Epithelial cell of proximal tubule (primary cell): ENCODE data around the gene CDH4. TPM values are rescaled to one million over a fixed set of nuclear protein-coding genes. Genes with fewer than 3 reads are reported as not detected.

Source experiments
- DNase-seq: peaks from one replicate; pipeline ENCODE4 v3.0.0-alpha.2; 2011; ENCODE audit warnings: low read depth
- H3K4me3 ChIP-seq: 2 replicates; pipeline ENCODE4 v1.5.1; 2011; ENCODE audit warnings: low read depth, mild to moderate bottlenecking, low read length
- CTCF ChIP-seq: conservative IDR thresholded peaks from 2 replicates; pipeline ENCODE4 v1.5.1; 2012; ENCODE audit warnings: low read depth, mild to moderate bottlenecking, low read length
- total RNA-seq: library from RNA; depleted of rRNA; stranded (reverse); fragments of >200 nt; gene quantifications from 2 replicates; pipeline ENCODE4 v1.2.3, GENCODE V29; 2015

Gene CDH4
- total RNA-seq, 1 donor from 2014 or later = 17.1 TPM

GRCh38 chr20:61220131-61220530 is 31.9 kb upstream of the CDH4 start:
- DNase-seq = no peak
- no peak overlapping the region for H3K4me3 ChIP-seq
- TF ChIP-seq CTCF = no peak

- no peak overlapping the region for H3K4me3 ChIP-seq
- no peak for DNase-seq
- no peak for TF ChIP-seq CTCF
These were observed 31.3 kb upstream of the CDH4 start for GRCh38 chr20:61220626-61221325.

- TF ChIP-seq CTCF = no peak
- no peak overlapping the region for H3K4me3 ChIP-seq
- DNase-seq = no peak
These were observed 29.4 kb upstream of the CDH4 start for GRCh38 chr20:61222699-61223098.

- no peak overlapping the region for H3K4me3 ChIP-seq
- no peak for DNase-seq
- no peak for TF ChIP-seq CTCF
These were observed 28.9 kb upstream of the CDH4 start for GRCh38 chr20:61223121-61223520.

- H3K4me3 ChIP-seq = no peak overlapping the region
- TF ChIP-seq CTCF = no peak
- no peak for DNase-seq
These were observed 21.9 kb upstream of the CDH4 start for GRCh38 chr20:61230166-61230565.

- H3K4me3 ChIP-seq = no peak overlapping the region
- DNase-seq = no peak
- no peak for TF ChIP-seq CTCF
These were observed 18.5 kb upstream of the CDH4 start for GRCh38 chr20:61233590-61233989.

GRCh38 chr20:61234224-61234890 is 17.7 kb upstream of the CDH4 start:
- no peak for TF ChIP-seq CTCF
- peak overlapping the region; percentile 11 for H3K4me3 ChIP-seq
- DNase-seq = no peak
